ENCODE results near the gene ZNF746. TPM values are rescaled to one million over a fixed set of nuclear protein-coding genes. Genes with fewer than 3 reads are reported as not detected.

Gene ZNF746
- total RNA-seq, 4 donors from 2014 or later, result 12.4 to 17.4 (median 15.7) TPM

DNA sequence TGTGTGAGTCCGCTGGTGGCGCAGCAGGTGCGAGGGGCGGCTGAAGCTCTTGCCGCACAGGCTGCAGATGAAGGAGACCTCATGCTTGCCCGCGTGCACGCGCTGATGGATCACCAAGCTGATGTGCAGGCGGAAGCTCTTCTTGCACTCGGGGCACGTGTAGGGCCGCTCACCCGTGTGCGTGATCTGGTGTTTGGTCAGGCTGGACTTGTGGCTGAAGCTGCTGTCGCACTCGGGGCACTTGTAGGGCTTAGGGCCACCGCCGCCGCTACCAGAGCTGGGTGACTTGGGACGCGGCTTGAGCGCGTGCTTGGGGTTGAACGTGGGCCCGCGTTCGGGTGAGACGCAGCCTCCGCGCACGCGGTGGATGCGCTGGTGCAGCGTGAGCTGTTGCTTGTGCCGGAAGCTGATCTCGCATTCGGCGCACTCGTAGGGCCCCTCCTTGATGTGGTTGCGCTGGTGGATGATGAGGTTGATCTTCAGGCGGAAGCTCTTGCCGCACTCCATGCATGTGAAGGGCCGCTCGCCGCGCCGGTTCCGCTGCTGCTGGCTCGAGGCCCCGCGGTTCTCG is 65.4 kb downstream of the ZNF746 start:
- DNase-seq, result no peak
- Histone ChIP-seq H3K27me3 (no peaks in the 10 kb centered on the region), H3K27ac (no peak overlapping the region), H3K4me3 (no peak overlapping the region), H3K4me1 (no peaks in the 10 kb centered on the region), H3K36me3 (peaks cover 0 to 45% of the 10 kb centered on the region in 2 donors), H3K9me3 (no peaks in the 10 kb centered on the region)
- no peak for ATAC-seq
- in situ Hi-C loops (cut with MboI; ENCODE audit: low sequenced_read_pairs in 4 of 4) (no loop called here), intact Hi-C loops (cut with DNase I; ENCODE audit: low total_unique reads) (no loop called here)
- TF ChIP-seq POLR2A (IDR thresholded peaks at IDR 0.05), result no peak
- TF ChIP-seq, protein P1, sequence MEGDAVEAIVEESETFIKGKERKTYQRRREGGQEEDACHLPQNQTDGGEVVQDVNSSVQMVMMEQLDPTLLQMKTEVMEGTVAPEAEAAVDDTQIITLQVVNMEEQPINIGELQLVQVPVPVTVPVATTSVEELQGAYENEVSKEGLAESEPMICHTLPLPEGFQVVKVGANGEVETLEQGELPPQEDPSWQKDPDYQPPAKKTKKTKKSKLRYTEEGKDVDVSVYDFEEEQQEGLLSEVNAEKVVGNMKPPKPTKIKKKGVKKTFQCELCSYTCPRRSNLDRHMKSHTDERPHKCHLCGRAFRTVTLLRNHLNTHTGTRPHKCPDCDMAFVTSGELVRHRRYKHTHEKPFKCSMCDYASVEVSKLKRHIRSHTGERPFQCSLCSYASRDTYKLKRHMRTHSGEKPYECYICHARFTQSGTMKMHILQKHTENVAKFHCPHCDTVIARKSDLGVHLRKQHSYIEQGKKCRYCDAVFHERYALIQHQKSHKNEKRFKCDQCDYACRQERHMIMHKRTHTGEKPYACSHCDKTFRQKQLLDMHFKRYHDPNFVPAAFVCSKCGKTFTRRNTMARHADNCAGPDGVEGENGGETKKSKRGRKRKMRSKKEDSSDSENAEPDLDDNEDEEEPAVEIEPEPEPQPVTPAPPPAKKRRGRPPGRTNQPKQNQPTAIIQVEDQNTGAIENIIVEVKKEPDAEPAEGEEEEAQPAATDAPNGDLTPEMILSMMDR (IDR thresholded peaks at IDR 0.05 in 4 of 5, conservative IDR thresholded peaks at IDR 0.05 in 1 of 5), result no peak

DNA sequence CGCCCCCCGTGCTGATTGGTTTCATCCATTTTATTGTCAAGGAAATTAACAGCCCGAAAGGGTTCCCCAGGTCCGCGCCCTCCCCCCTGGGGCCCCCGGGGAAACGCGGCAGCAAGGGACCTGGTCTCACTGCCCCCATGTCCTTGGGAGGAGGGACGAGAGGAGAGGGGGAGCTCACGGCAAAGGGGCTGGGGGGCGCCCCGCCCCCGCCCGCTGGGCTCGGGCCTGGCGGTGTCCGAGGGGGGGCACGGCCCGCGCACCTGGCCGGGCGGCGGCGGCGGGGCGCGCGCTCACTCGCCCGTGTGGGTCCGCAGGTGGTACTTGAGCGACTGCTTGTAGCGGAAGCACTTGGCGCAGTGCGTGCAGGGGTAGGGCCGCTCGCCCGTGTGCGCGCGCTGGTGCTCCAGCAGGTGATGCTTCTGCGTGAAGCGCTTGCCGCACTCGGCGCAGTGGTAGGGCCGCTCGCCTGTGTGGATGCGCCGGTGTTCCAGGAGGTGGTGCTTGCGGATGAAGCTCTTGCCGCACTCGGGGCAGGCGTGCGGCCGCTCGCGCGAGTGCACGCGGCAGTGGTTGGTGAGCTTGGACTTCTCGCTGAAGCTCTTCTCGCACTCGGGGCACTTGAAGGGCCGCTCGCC is 66.0 kb downstream of the ZNF746 start:
- intact Hi-C loops (cut with DNase I; ENCODE audit: low total_unique reads), result no loop called here
- no peak overlapping the region for H3K27ac ChIP-seq
- H3K9me3 ChIP-seq, result no peaks in the 10 kb centered on the region
- no peaks in the 10 kb centered on the region for H3K27me3 ChIP-seq
- DNase-seq (no peak), ATAC-seq (no peak)
- no peak overlapping the region for H3K4me3 ChIP-seq
- peaks cover 0 to 45% of the 10 kb centered on the region in 2 donors for H3K36me3 ChIP-seq
- TF ChIP-seq, protein P1 (IDR thresholded peaks at IDR 0.05 in 4 of 5, conservative IDR thresholded peaks at IDR 0.05 in 1 of 5), result no peak
- no peak for TF ChIP-seq POLR2A (IDR thresholded peaks at IDR 0.05)
- no peaks in the 10 kb centered on the region for H3K4me1 ChIP-seq
- in situ Hi-C loops (cut with MboI; ENCODE audit: low sequenced_read_pairs in 4 of 4), result no loop called here

DNA sequence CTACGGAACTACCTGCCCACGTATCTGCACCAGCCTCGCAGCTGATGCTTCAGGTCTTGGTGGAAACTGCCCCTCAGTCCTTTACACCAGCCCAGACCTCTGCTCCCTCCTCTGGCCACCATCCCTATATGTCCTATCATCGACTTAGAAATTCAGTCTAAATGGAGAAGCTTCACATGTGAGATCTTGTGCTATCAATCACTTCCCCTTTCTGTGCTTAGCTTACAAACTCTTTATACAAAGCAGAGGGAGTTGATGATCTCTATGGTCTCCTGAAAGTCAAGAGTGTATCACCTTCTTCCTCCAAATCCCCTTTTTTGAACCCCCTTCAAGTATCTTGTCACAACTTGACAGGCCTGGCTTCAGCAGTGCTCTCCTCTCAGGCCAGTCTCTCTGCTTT is 67.4 kb downstream of the ZNF746 start:
- H3K36me3 ChIP-seq, result peaks cover 0 to 36% of the 10 kb centered on the region in 2 donors
- no peaks in the 10 kb centered on the region for H3K9me3 ChIP-seq

DNA sequence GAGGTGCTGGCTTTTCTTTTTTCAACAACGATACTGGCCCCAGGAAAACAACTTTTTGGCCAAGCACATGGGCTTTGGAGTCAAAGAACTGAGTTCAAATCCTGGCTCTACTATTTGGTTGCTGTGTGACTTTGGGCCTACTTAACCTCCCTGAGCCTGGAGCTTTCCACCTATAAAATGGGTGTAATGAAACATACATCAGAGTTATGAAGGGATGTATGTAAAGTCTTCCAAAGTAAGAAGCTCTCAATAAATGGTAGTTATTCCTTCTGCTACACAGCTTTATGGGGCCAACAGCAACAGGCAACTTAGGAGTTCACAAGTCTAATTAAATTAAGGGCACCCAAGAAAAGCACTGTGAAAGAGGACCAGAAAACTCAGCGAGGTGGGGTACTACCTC is 69.7 kb downstream of the ZNF746 start:
- no peak overlapping the region for H3K4me3 ChIP-seq
- intact Hi-C loops (cut with DNase I; ENCODE audit: low total_unique reads), result no loop called here

More for the DNA sequence above, 67.4 kb downstream of the ZNF746 start:
- no peaks in the 10 kb centered on the region for H3K4me1 ChIP-seq
- in situ Hi-C loops (cut with MboI; ENCODE audit: low sequenced_read_pairs in 4 of 4), result no loop called here
- ATAC-seq, result no peak
- no peak overlapping the region for H3K4me3 ChIP-seq
- TF ChIP-seq, protein P1 (IDR thresholded peaks at IDR 0.05 in 4 of 5, conservative IDR thresholded peaks at IDR 0.05 in 1 of 5), result no peak
- no peak for TF ChIP-seq POLR2A (IDR thresholded peaks at IDR 0.05)
- DNase-seq, result no peak
- no peak overlapping the region for H3K27ac ChIP-seq
- no peaks in the 10 kb centered on the region for H3K27me3 ChIP-seq
- intact Hi-C loops (cut with DNase I; ENCODE audit: low total_unique reads), result no loop called here

More for the DNA sequence above, 69.7 kb downstream of the ZNF746 start:
- Histone ChIP-seq H3K27me3 (peaks cover 0 to 5% (median 0%) of the 10 kb centered on the region in 3 donors), H3K9me3 (no peaks in the 10 kb centered on the region), H3K27ac (no peak overlapping the region), H3K4me1 (no peaks in the 10 kb centered on the region), H3K36me3 (peaks cover 0 to 16% of the 10 kb centered on the region in 2 donors)
- in situ Hi-C loops (cut with MboI; ENCODE audit: low sequenced_read_pairs in 4 of 4), result no loop called here
- no peak for ATAC-seq
- TF ChIP-seq POLR2A (IDR thresholded peaks at IDR 0.05), result no peak
- TF ChIP-seq, protein P1 (IDR thresholded peaks at IDR 0.05 in 4 of 5, conservative IDR thresholded peaks at IDR 0.05 in 1 of 5), result no peak
- DNase-seq, result no peak

Measured in gastrocnemius medialis (tissue), 4 donors.